Endometrial microvascular endothelial cells (primary cell): ENCODE results near the gene TBXAS1. TPM values are rescaled to one million over a fixed set of nuclear protein-coding genes. Genes with fewer than 3 reads are reported as not detected.

ENCODE experiments used
- in situ Hi-C: cut with HindIII; loops from 2 replicates; pipeline ENCODE4 v1.10.0; 2017; ENCODE audit warnings: low sequenced_read_pairs, low pct_unique_long_range_greater_than_20kb; ENCODE audit errors: inconsistent ontology term
- total RNA-seq: library from RNA; depleted of rRNA; stranded (reverse); fragments of >200 nt; gene quantifications from one replicate; pipeline ENCODE4 v1.2.3, GENCODE V29; 2015; ENCODE audit errors: inconsistent ontology term

TBXAS1 gene
- total RNA-seq, 1 donor from 2014 or later, result 6.3 TPM

DNA sequence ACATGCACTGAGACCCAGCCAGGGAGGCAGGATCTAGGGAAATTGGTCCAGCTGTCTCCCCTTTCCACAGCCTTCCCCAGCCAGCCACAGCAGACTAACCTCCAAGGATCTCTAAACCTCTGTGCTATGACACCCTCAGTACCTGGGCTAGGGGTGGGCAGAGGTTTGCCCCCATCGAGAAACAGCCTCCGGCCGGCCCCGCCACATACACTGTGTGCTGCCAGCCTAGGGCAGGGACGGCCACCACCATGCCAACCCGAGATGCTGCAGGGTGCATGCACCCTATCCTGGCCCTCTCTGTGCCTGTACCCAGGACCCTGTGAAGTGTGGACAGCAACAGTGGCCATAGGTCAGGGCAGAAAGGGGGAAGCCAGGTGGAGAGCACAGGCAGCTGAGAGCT is 175.6 kb downstream of the TBXAS1 start:
- in situ Hi-C loops, result no loop called here

DNA sequence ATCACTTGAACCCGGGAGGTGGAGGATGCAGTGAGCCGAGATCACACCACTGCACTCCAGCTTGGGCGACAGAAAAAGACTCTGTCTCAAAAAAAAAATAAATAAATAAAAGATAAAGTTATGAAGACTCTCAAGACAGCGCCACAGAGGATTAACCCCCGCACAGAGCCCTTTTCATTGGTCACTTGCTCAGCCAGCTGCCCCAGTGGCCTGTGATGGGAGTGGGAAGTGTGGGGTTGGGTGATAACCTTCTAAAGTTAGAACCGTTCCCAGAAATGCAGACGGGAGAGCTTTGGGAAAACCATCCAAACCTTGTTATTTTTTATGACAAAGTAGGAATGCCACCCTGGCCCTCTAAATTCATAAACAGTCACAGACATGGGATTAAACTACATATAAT is 176.3 kb downstream of the TBXAS1 start:
- in situ Hi-C loops, result no loop called here

DNA sequence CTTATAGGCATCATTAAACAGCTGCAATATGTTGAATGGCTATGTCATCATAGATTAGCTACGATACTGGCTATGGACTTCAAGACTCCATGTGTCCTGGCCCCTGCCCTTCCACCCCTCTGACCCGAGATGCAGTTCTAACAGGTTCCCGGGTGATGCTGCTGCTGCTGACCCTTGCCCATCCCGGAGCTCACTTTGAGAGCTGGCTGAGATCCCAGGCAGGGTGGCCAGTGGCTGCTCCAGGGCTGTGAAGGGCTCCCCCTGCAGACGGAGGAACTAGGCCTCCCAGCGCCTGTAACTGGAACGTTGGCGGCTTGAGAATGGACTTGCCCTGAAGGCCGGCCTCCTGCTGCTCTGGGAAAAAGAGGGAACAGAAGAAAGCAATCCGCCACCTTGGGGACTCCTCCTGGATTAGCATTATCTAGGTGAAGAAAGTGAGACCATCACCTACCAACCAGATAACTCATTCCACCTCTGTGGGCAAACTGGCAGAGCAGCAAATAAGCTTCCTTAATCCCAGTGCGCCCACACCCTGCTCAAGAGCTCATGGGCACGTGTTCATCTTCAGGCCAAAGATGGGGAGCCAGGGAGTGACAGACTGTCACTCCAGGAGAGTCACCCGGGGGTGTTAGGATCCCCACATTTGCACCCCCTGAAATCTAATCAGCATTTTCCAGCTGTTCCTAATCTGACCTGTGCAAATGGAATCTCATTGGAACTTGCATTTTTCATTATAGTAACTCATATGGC is 176.9 kb downstream of the TBXAS1 start:
- in situ Hi-C loops, result no loop called here

DNA sequence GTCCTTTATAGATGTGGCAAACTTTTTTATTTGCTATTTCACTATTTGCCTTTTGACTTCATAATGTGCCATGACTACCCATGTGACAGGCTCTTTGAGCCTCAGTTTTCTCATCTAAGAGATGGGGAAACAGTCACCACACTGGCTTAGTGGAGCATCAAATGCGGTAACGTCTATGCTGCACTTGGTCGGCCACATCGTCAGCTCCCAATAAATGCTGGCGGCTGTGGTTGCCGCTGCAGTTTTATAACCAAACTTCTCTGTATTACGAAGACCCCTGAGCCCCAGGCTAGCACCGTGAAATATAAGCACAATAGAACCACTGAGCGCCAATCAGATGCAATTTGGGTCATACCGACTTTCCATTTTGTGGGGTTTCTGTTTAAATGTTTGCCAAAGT is 177.5 kb downstream of the TBXAS1 start:
- in situ Hi-C loops, result no loop called here

DNA sequence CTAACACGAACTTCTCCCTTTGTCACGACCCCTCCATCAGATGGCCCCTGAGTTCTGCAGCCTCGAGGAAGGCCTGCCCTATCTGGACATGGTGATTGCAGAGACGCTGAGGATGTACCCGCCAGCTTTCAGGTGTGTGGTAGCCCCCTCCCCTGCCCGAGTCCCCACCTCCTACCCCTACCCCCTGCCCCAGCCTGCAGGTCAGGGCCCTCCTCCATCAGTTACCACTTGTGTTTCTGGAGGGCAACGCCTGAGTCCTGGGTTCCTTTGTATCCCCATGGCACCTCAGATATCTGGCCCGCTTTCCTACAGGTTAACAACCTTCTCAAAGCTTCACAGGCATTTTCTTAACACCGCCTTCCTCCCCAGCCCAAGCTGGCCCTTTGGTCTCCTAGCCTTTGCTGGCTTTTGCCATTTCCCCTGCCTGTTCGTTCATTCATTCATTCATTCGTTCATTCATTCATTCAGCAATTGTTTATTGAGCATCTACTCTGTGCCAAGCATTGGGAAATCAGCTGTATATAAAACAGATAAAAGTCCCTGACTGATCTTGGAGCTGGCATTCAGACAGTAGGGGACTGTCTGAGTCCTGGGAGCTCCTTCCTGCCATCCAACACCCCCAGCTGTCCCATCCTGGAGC is 178.1 kb downstream of the TBXAS1 start:
- in situ Hi-C loops, result no loop called here

DNA sequence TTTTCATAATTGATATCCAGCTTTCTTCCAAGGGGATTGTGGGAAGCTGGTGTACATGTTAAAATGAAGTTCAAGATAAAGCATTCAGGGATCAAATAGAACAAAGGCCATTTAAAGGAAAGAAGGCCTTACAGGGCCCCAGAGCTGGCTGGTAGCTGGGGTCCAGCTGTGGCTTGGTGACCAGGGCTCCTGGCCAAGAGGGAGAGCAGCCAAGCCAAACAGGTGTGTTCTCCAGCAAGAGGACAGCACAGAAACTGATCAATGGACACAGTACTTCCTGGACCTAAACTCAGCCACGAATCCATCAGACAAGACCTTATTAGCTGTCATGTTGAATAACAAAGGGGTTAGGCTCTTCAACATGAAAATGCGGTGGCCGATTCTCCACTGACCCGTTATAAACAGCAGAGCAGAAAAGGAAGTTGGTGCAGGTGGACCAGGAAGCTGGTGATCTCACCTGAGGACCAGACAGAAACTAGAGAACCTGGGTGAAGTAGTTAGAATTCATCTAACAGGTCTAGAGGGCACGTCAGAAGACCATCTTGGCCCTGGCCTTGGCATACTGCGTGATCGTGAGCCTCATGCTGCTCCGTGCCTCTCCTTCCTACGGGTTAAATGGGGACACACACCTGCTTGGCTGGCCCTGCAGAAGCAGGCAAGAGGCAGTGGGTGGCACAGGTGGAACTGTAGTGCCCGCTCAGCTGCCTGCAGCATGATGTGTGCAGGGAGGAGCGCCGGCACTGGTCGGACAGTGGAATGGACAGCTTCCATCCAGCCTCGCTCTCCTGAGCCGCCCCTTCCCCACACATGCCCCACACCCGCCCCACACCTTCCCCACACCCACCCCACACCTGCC is 179.9 kb downstream of the TBXAS1 start:
- in situ Hi-C loops, result no loop called here

DNA sequence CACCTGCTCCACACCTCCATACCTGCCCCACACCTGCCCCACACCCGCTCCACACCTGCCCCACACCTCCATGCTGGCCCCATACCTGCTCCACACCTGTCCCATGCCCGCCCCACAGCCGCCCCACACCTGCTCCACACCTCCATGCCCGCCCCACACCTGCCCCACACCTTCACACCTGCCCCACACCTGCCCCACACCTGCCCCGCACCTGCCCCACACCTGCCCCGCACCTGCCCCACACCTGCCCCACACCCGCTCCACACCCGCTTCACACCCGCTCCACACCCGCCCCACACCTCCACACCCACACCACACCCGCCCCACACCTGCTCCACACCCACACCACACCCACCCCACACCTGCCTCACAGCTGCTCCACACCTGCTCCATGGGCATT is 180.7 kb downstream of the TBXAS1 start:
- in situ Hi-C loops, result no loop called here

DNA sequence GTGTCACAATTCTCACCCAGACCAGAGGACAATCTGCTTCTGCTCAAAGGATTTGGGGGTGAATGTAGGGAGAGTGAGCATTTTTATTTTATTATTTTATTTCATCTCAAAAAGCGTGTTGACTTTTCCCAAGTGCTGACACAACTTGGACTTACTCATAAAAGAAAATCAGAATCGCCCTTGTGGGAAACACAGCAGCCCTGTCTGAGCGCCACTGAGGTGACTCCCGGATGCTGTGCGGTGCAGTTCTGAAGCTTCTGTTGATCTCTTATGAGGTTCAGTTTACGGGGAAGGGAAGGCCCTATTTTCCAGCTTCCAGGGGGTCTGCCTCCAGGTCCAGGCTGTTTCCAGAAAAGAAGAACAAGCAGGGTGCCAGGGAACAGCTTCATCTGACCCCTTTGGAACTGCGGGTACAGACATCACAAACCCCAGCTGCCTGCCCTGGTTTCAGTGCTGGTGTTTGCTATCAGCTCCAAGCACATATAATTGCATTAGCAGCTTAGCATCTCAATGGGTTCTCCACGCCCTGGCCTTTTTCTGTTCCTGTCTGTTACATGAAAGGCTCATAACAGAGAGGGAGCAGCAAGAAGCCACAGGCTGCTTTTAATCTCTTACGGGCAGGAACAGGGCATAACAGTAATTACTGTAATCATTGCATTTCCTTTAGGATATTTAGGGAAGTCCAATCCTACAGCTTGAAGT is 181.3 kb downstream of the TBXAS1 start:
- in situ Hi-C loops, result no loop called here

DNA sequence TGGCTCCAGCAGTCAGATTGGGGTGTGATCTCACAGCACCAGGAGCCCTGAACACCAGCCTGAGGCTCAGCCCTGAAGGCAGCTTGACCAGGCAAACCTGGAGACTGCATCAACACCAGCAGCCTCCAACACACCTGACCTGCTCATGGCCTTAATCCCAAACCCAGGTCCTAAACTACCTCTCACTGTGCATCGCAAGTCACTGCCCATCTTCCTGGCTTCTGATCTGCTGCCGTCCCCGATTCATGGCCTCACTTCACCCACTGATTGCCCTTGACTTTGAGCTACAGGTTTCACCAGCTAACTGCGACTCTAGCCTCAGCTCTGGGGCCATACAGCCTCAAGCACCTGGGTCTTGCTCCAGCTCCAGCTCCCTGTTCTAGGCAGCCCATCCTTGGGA is 184.6 kb downstream of the TBXAS1 start:
- in situ Hi-C loops, result no loop called here

DNA sequence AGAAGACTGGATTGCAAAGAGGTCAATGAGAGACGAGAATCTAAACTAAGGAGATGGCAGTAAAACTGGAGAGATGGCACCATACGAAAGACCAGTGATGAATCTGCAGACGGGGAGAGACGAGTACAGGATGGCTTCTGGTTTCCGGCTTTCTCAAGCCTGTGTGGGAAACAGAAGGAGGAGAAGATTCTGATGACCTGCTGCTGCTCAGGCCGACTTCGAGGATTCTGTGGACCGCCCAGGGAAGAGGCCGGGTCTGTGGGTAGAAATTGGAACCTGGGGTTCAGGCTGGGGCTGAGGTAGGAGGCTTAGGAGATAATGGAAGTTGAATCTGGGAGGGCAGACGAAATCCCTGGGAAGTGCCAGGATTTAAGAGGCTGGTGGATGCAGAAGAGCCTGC is 185.1 kb downstream of the TBXAS1 start:
- in situ Hi-C loops, result no loop called here

DNA sequence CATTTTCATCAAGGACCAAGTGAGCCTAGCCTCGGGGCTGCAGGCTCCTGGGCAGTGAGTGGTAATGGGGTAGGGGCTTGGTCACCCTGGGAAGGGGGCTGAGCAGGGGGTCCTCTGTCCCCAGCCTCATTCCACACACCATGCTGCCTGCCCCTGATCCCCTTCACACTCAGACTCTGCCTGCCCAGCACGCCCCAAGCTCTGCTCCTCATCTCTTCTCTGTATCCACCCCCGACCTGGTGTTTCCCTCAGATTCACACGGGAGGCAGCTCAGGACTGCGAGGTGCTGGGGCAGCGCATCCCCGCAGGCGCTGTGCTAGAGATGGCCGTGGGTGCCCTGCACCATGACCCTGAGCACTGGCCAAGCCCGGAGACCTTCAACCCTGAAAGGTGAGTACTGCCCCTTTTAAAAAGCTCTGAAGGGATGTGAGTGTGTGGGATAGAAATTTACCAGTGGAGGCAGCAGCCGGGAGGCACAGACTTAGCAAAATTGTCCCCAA is 186.5 kb downstream of the TBXAS1 start:
- in situ Hi-C loops, result no loop called here

DNA sequence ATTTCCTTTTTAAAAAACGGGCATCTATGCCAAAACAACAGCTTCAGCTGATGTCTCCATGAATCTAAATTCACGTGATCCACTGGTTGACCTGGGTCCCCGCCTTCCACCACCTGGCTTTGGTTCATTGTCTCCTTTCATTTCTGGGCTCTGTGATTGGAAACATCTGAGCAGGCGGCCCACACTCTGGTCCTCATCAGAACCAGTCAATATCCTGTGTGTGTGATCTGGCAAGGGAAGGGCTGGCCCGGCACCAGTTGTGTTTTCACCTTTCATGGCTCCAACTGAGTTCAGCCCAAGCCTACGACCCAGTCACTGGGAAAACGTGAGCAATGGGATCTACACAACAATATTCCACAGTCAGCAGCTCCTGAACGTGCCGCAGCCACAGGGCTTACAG is 187.5 kb downstream of the TBXAS1 start:
- in situ Hi-C loops, result no loop called here

DNA sequence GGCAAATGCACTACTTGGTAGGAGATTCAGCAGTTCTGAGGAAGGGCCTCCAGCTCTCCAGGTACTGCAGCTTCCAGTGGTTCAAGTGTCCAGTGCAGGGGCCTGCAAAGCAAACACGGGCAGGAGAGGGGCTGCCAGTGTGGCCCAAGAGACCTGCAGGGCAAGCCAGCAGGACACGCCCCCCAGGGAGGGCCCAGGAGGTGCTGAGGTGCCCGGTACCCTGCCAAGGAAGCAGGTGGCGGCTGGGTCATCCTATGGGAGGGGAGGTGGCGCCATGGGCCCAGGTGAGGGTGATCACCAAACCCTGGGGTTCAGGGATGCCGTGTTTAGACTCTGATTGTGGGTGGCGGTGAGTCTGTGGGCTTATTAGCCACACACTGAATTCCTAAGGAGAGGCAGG is 188.0 kb downstream of the TBXAS1 start:
- in situ Hi-C loops, result no loop called here

DNA sequence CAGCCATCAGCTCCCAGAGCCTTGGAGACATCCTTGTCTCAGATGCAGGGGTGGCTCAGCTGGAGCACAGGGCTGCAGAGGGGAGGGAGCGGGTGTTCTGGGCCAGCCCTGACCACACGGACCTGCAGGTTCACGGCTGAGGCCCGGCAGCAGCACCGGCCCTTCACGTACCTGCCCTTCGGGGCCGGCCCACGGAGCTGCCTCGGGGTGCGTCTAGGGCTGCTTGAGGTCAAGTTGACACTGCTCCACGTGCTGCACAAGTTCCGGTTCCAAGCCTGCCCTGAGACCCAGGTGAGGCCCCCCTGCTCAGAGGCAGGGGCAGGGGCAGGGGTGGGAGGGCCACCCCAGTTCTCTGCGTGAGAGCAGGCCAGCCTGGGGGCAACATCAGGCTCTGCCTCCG is 188.5 kb downstream of the TBXAS1 start:
- in situ Hi-C loops, result no loop called here

DNA sequence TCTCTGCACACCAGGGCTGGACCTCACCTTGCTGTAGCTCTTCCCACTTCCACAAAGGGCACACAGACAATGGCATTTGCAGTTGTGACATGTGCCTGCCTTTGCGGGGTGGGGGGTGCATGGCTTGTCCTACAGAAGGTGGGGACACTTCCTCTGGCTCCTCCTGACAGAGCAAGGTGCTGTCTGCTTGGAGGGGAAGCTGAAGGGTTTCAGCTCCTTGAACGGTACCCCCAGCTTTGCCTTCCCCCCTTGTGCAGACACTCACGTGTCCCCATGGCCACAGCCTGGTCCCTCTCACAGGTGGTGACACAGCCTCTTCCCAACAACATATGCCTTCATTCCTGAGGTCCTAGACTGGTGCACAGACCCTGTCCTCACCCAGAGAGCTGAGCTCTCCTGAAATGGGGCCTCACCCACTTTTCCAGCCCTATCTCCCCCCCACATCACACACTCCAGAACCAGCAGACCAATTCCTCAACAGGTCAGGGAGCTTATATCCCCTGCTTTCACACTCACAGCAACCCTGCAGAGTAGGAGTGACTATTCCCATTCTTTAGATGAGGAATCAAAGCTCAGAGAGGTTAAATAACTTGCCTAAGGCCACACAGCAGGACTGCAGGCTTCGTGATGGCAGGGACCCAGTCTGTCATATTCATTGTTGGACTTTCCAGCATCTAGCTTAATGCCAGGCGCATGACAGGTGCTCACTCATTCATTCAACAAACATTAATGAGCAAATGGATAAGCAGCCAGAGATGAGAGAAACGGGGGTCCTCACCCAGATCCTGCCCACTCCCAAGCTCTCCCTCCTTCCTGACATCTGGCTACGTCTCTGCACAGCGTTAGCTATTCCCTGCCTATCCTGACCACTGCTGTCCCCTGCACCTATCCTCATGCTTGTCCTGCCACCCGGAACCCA is 189.3 kb downstream of the TBXAS1 start:
- in situ Hi-C loops, result no loop called here

DNA sequence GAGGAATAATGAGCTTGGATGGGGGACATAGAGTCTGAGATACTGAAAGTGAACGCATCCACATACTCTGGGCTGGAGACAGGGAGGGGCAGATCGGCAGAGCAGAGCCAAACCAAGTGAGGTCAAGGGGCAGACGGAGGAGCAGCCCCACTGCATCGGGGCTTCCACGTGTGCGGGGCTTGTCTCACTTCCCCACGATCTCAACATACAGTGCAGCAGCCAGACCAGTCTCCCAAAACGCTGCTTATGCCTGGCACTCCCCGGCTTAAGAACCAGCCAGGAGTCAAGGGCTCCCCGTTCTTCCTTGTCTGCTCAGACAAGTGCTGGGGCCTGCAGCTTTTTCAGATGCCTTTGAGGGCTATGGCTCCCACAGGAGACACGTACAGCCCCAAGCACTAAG is 190.1 kb downstream of the TBXAS1 start:
- in situ Hi-C loops, result no loop called here

DNA sequence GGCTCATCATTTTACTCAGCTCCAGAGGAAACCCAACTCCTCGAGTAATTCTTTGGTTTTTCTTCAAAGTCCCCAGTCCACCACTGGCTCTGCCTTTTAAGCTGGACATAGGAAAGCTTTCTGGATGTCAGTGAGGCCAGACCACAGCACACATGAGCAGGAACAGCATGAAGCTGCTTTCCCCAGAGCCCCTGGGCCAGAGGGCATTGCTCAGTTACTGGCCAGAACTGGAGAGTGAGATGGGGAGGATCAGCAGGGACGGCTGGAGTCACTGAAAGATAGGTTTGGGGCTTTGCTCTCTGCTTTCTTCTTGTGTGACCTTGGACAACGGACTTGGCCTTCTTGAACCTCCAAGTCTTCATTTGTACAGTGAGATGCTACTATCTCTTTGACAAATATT is 190.5 kb downstream of the TBXAS1 start:
- in situ Hi-C loops, result no loop called here

DNA sequence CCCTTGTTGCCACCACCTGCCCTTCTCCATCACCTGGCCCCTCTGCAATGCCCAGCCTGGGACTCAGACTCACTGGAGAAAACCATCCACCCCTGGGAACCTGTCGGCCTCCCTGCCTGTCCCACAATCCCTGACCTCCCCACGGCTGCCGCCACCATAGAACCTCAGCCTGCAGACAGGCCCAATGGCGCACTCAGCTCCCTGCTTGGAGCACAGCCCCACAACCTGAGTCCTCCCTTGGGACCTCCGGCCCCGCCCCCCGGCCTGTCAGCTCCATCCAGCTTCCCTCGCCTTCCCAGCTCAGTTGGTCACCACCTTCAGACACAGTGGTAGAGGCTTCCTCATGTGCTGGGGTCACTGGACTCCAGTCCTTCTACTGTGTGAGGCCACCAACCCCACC is 192.5 kb downstream of the TBXAS1 start:
- in situ Hi-C loops, result no loop called here
